Esophagus squamous epithelium (tissue), 5 donors: Measurements from ENCODE around the gene TBRG4. TPM values are rescaled to one million over a fixed set of nuclear protein-coding genes. Genes with fewer than 3 reads are reported as not detected.

Source experiments
- DNase-seq: peaks from one replicate; lab custom pipeline; 2025; lab: John Stamatoyannopoulos, UW
- H3K27ac ChIP-seq, 4 donors: fragments of 200-600 bp; sonication (generic); one replicate each; pipeline ENCODE4 v1.5.1; 2016 to 2019; ENCODE audit warnings: mild to moderate bottlenecking in 1 of 4
- H3K27me3 ChIP-seq, 4 donors: fragments of 200-600 bp; sonication (generic); 1 replicate in 3 of 4; 2 replicates in 1 of 4; pipeline versions ENCODE4 v1.5.1 to v1.6.0; 2017 to 2021; ENCODE audit warnings: antibody characterized with exemption in 1 of 4
- H3K36me3 ChIP-seq, 3 donors: fragments of 200-600 bp; sonication (generic); one replicate each; pipeline ENCODE4 v1.5.1; 2016 to 2019
- H3K4me1 ChIP-seq, 3 donors: fragments of 200-600 bp; sonication (generic); one replicate each; pipeline ENCODE4 v1.5.1; 2017 to 2019
- H3K4me3 ChIP-seq, 4 donors: fragments of 200-600 bp; sonication (generic); 1 replicate in 3 of 4; 2 replicates in 1 of 4; pipeline ENCODE4 v1.5.1; 2016 to 2019; ENCODE audit warnings: mild to moderate bottlenecking in 2 of 4, moderate library complexity in 1 of 4
- H3K9me3 ChIP-seq, 3 donors: fragments of 200-600 bp; sonication (generic); one replicate each; pipeline ENCODE4 v1.5.1; 2016 to 2019
- POLR2A ChIP-seq, 4 donors: fragments of 450-650 bp; IDR thresholded peaks; one replicate each; pipeline ENCODE4 v1.6.1; 2017; ENCODE audit warnings: antibody characterized with exemption in 4 of 4, mild to moderate bottlenecking in 4 of 4, moderate library complexity in 3 of 4
- WGBS, 2 donors: methylation state at CpG; one replicate each; pipeline ENCODE4 v1.1.5; 2018; 5-methylcytosine and 5-hydroxymethylcytosine counted together
- intact Hi-C: fragments of 100-400 bp; cut with DNase I; formaldehyde crosslinking; loops from one replicate; pipeline ENCODE4 v1.15.0; 2022
- total RNA-seq, 4 donors: library from RNA; depleted of rRNA; stranded (reverse); fragments of >200 nt; gene quantifications; one replicate each; pipeline ENCODE4 v1.1.0, GENCODE V29; 2016
- TF ChIP-seq, protein P1 (sequence below), 6 experiments: fragments of 450-650 bp in 4 of 6; fragments of 200-600 bp in 2 of 6; sonication (generic) in 2 of 6; IDR thresholded peaks; one replicate each; pipeline ENCODE4 v1.5.1; 2016 to 2019; ENCODE audit warnings: antibody characterized with exemption in 6 of 6, mild to moderate bottlenecking in 4 of 6, moderate library complexity in 4 of 6
- donor health status: DM: yes; HTN: yes; CAD: no.

The TBRG4 gene
- total RNA-seq, 4 donors from 2014 or later, result 52.9 to 79.5 (median 65.4) TPM

GRCh38 chr7:45088146-45088701 is 23.3 kb downstream of the TBRG4 start:
- peak overlapping the region; percentile 52 to 85 (median 78) for H3K27ac ChIP-seq
- H3K36me3 ChIP-seq, result no peaks in the 10 kb centered on the region
- no peaks in the 10 kb centered on the region for H3K9me3 ChIP-seq
- H3K27me3 ChIP-seq, result peaks cover 0 to 23% (median 0%) of the 10 kb centered on the region in 4 donors
- DNase-seq, result no peak
- 57 to 92% methylated on average over 1 to 2 of the region's 29 CpGs for WGBS, 2 donors
- H3K4me1 ChIP-seq, result peaks cover 0 to 31% (median 4%) of the 10 kb centered on the region in 3 donors
- no peak for TF ChIP-seq POLR2A (IDR thresholded peaks at IDR 0.05)
- TF ChIP-seq, protein P1, sequence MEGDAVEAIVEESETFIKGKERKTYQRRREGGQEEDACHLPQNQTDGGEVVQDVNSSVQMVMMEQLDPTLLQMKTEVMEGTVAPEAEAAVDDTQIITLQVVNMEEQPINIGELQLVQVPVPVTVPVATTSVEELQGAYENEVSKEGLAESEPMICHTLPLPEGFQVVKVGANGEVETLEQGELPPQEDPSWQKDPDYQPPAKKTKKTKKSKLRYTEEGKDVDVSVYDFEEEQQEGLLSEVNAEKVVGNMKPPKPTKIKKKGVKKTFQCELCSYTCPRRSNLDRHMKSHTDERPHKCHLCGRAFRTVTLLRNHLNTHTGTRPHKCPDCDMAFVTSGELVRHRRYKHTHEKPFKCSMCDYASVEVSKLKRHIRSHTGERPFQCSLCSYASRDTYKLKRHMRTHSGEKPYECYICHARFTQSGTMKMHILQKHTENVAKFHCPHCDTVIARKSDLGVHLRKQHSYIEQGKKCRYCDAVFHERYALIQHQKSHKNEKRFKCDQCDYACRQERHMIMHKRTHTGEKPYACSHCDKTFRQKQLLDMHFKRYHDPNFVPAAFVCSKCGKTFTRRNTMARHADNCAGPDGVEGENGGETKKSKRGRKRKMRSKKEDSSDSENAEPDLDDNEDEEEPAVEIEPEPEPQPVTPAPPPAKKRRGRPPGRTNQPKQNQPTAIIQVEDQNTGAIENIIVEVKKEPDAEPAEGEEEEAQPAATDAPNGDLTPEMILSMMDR (IDR thresholded peaks at IDR 0.05), result no peak
- intact Hi-C loops, result no loop called here
- peak overlapping the region; percentile 28 to 71 (median 56) for H3K4me3 ChIP-seq

- Histone ChIP-seq H3K27ac (peak overlapping the region in 3 of 4 donors; percentile 75 to 85 (median 82)), H3K36me3 (no peaks in the 10 kb centered on the region), H3K9me3 (no peaks in the 10 kb centered on the region), H3K27me3 (peaks cover 0 to 23% (median 0%) of the 10 kb centered on the region in 4 donors), H3K4me1 (peaks cover 0 to 25% (median 4%) of the 10 kb centered on the region in 3 donors), H3K4me3 (peak overlapping the region in 2 of 4 donors; percentile 62 to 71)
- TF ChIP-seq, protein P1 (IDR thresholded peaks at IDR 0.05), result no peak
- TF ChIP-seq POLR2A (IDR thresholded peaks at IDR 0.05), result no peak
- DNase-seq, result no peak
- 67 to 100% methylated on average over 1 to 4 of the region's 6 CpGs for WGBS, 2 donors
- intact Hi-C loops, result no loop called here
Measured at GRCh38 chr7:45087301-45088145, 24.0 kb downstream of the TBRG4 start.

DNA sequence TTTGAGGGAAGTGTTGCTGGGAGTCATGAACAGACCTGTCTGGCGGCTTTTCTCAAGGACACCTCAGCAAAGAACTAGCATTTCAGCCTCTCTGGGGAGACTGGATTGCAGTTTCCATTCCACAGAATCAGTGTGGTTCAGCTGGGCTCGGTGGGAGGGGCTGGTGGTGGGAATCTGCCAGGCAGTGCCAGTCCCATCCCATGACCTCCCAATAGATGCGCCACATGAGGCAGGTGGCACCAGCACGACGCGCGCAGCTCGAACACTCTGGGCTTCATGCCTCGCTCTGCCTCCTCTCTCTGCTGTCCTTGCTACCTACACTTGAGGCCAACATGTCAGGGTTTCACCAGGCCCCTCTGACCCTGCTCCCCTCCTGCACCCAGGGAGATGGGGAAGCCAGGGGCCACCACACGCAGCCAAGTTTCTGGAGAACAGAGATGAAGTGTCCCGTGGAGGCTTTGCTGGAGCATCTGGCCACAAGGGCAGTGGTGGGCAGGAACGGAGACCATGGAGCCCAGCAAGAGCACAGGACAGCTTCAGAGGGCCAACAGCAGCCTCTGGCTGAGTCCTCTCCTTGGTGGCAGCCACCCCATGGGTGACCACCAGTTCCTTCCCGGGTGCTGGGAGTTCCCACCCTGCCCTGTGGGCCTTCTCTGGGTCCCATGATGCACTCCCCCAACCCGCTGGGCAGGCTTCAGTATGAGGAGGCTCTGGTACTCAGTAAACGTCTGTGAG is 25.0 kb downstream of the TBRG4 start:
- Histone ChIP-seq H3K36me3 (no peaks in the 10 kb centered on the region), H3K4me1 (peaks cover 0 to 21% (median 4%) of the 10 kb centered on the region in 3 donors), H3K27me3 (peaks cover 0 to 23% (median 0%) of the 10 kb centered on the region in 4 donors), H3K4me3 (no peak overlapping the region), H3K27ac (no peak overlapping the region), H3K9me3 (no peaks in the 10 kb centered on the region)
- no peak for TF ChIP-seq POLR2A (IDR thresholded peaks at IDR 0.05)
- TF ChIP-seq, protein P1 (IDR thresholded peaks at IDR 0.05), result no peak
- DNase-seq, result no peak
- intact Hi-C loops, result no loop called here
- 71 to 72% methylated on average over 7 to 10 of the region's 15 CpGs for WGBS, 2 donors

DNA sequence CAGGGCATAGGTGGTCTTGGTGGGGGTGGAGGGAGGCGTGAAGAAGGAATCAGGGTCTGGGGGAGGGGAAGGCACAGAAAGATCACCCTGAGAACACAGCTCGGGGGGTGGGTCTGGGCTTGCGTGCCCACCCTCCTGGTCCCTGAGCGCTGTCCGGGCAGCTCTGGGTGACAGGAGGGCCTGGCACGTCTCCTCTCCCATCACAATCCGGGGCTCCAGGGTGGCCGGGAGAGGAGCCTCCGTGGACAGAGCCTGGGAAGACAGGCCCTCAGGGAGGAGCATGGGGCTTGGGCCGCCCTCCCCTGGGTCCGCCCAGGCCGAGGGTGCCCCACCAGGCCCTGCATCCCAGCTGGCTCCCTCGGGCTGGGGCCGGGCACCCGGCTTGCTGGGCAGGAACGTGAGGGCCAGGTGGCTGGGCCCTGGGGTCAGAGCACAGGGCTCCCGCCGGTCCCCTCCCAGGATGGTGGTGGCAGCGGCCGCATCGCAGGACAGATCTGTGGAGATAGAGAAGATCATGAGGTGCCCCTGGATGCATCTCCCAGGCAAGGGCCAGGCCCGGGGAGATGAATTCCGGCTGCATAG is 25.8 kb downstream of the TBRG4 start:
- 62 to 67% methylated on average over 6 to 7 of the region's 23 CpGs for WGBS, 2 donors
- Histone ChIP-seq H3K36me3 (no peaks in the 10 kb centered on the region), H3K27ac (no peak overlapping the region), H3K4me3 (no peak overlapping the region), H3K27me3 (peaks cover 0 to 23% (median 0%) of the 10 kb centered on the region in 4 donors), H3K9me3 (no peaks in the 10 kb centered on the region), H3K4me1 (peaks cover 0 to 21% (median 4%) of the 10 kb centered on the region in 3 donors)
- intact Hi-C loops, result no loop called here
- no peak for DNase-seq
- TF ChIP-seq, protein P1 (IDR thresholded peaks at IDR 0.05), result no peak
- no peak for TF ChIP-seq POLR2A (IDR thresholded peaks at IDR 0.05)
